ENCODE data around the gene PDE8A. TPM values are rescaled to one million over a fixed set of nuclear protein-coding genes. Genes with fewer than 3 reads are reported as not detected.
"Not testable (repeated sequence)": the region's sequence is repeated elsewhere in the genome, so short reads cannot be mapped to it uniquely, and the experiment has no call there.

PDE8A gene
- total RNA-seq, 1 experiment from 2014 or later, result 27.4 TPM

GRCh38 chr15:85011160-85011571 lies 29.5 kb downstream of the PDE8A start:
- DNase-seq (ENCODE audit: unreplicated experiment), result no peak
- BruUV-seq (replicated peaks), result no TSS peak
- ChIA-PET CTCF (interaction anchor here (0.7 kb wide), 1 partner anchor 317 kb away, joined by 3 read pairs; no protein-coding TSS in a partner anchor), POLR2A (interaction anchor here (0.7 kb wide), 1 partner anchor 35 kb away, joined by 3 read pairs; no protein-coding TSS in a partner anchor)
- peaks cover 10% of the 10 kb centered on the region for H3K4me1 Mint-ChIP-seq (ENCODE audit: insufficient read depth, unreplicated experiment)
- no peak for TF ChIP-seq CTCF (IDR thresholded peaks at IDR 0.05; ENCODE audit: unreplicated experiment)
- H3K36me3 Mint-ChIP-seq (ENCODE audit: insufficient read depth, unreplicated experiment), result no peaks in the 10 kb centered on the region
- H3K4me3 Mint-ChIP-seq (ENCODE audit: unreplicated experiment), result no peak overlapping the region
- intact Hi-C loops (cut with micrococcal nuclease), result no loop called here
- H3K9me3 Mint-ChIP-seq (ENCODE audit: unreplicated experiment), result no peaks in the 10 kb centered on the region
- H3K27me3 Mint-ChIP-seq (ENCODE audit: insufficient read depth, unreplicated experiment), result no peaks in the 10 kb centered on the region
- no peak overlapping the region for H3K27ac Mint-ChIP-seq (ENCODE audit: low read depth, unreplicated experiment)

- H3K27me3 Mint-ChIP-seq (ENCODE audit: insufficient read depth, unreplicated experiment); H3K4me3 Mint-ChIP-seq (ENCODE audit: unreplicated experiment); CTCF ChIA-PET: not testable (repeated sequence)
These were observed 30.1 kb downstream of the PDE8A start for GRCh38 chr15:85011724-85012123.

GRCh38 chr15:85013785-85014184 lies 32.1 kb downstream of the PDE8A start:
- Mint-ChIP-seq H3K4me1 (ENCODE audit: insufficient read depth, unreplicated experiment) (peaks cover under 1% of the 10 kb centered on the region), H3K4me3 (ENCODE audit: unreplicated experiment) (no peak overlapping the region), H3K36me3 (ENCODE audit: insufficient read depth, unreplicated experiment) (no peaks in the 10 kb centered on the region), H3K27me3 (ENCODE audit: insufficient read depth, unreplicated experiment) (no peaks in the 10 kb centered on the region), H3K27ac (ENCODE audit: low read depth, unreplicated experiment) (no peak overlapping the region), H3K9me3 (ENCODE audit: unreplicated experiment) (no peaks in the 10 kb centered on the region)
- POLR2A ChIA-PET, result interaction anchor here (1.0 kb wide), 1 partner anchor 33 kb away, joined by 3 read pairs; no protein-coding TSS in a partner anchor
- no peak for DNase-seq (ENCODE audit: unreplicated experiment)
- intact Hi-C loops (cut with micrococcal nuclease), result no loop called here
- no peak for TF ChIP-seq CTCF (IDR thresholded peaks at IDR 0.05; ENCODE audit: unreplicated experiment)
- CTCF ChIA-PET, result interaction anchor here (0.6 kb wide), 1 partner anchor 9 kb away, joined by 3 read pairs; no protein-coding TSS in a partner anchor
- BruUV-seq (replicated peaks), result no TSS peak

More at GRCh38 chr15:85011724-85012123, 30.1 kb downstream of the PDE8A start:
- H3K4me1 Mint-ChIP-seq (ENCODE audit: insufficient read depth, unreplicated experiment); BruUV-seq (replicated peaks); H3K9me3 Mint-ChIP-seq (ENCODE audit: unreplicated experiment); H3K36me3 Mint-ChIP-seq (ENCODE audit: insufficient read depth, unreplicated experiment); intact Hi-C loops (cut with micrococcal nuclease); DNase-seq (ENCODE audit: unreplicated experiment); H3K27ac Mint-ChIP-seq (ENCODE audit: low read depth, unreplicated experiment): not testable (repeated sequence)
- POLR2A ChIA-PET, result interaction anchor here (0.7 kb wide), 1 partner anchor 34 kb away, joined by 3 read pairs; no protein-coding TSS in a partner anchor

- POLR2A ChIA-PET, result no interaction called here
- no peak for TF ChIP-seq CTCF (IDR thresholded peaks at IDR 0.05; ENCODE audit: unreplicated experiment)
- BruUV-seq (replicated peaks), result no TSS peak
- Mint-ChIP-seq H3K27ac (ENCODE audit: low read depth, unreplicated experiment) (no peak overlapping the region), H3K4me1 (ENCODE audit: insufficient read depth, unreplicated experiment) (peaks cover 2% of the 10 kb centered on the region), H3K36me3 (ENCODE audit: insufficient read depth, unreplicated experiment) (no peaks in the 10 kb centered on the region), H3K27me3 (ENCODE audit: insufficient read depth, unreplicated experiment) (no peaks in the 10 kb centered on the region), H3K9me3 (ENCODE audit: unreplicated experiment) (no peaks in the 10 kb centered on the region), H3K4me3 (ENCODE audit: unreplicated experiment) (no peak overlapping the region)
- intact Hi-C loops (cut with micrococcal nuclease), result no loop called here
- CTCF ChIA-PET, result no interaction called here
- DNase-seq (ENCODE audit: unreplicated experiment), result no peak
These were observed 33.3 kb downstream of the PDE8A start for GRCh38 chr15:85014932-85015331.
